Inferior parietal cortex (tissue), 1 donor: ENCODE measurements around the gene PPFIBP2.

Source experiments
- DNase-seq: peaks from one replicate; pipeline ENCODE4 v3.0.0-alpha.2; 2016; ENCODE audit errors: extremely low spot score

Gene PPFIBP2

GRCh38 chr11:7551571-7551970, 37.8 kb downstream of the PPFIBP2 start:
- no peak for DNase-seq

- no peak for DNase-seq
These were observed 38.9 kb downstream of the PPFIBP2 start for GRCh38 chr11:7552666-7553065.

- peak; percentile 68 for DNase-seq
These were observed 41.4 kb downstream of the PPFIBP2 start for GRCh38 chr11:7555052-7555699.

GRCh38 chr11:7558046-7558445, 44.2 kb downstream of the PPFIBP2 start:
- no peak for DNase-seq

GRCh38 chr11:7559398-7560283, 45.8 kb downstream of the PPFIBP2 start:
- no peak for DNase-seq

- DNase-seq: no peak
These were observed 47.8 kb downstream of the PPFIBP2 start for GRCh38 chr11:7561562-7561961.

GRCh38 chr11:7563281-7563680, 49.5 kb downstream of the PPFIBP2 start:
- DNase-seq: no peak

GRCh38 chr11:7564803-7565202, 51.0 kb downstream of the PPFIBP2 start:
- DNase-seq: no peak

- DNase-seq: no peak
These were observed 53.5 kb downstream of the PPFIBP2 start for GRCh38 chr11:7567311-7567710.

- DNase-seq: no peak
These were observed 55.2 kb downstream of the PPFIBP2 start for GRCh38 chr11:7569044-7569443.

- DNase-seq: no peak
These were observed 56.4 kb downstream of the PPFIBP2 start for GRCh38 chr11:7570241-7570640.

- no peak for DNase-seq
These were observed 57.2 kb downstream of the PPFIBP2 start for GRCh38 chr11:7570938-7571521.

GRCh38 chr11:7571640-7572000, 57.8 kb downstream of the PPFIBP2 start:
- peak; percentile 85 for DNase-seq

GRCh38 chr11:7572001-7572712, 58.4 kb downstream of the PPFIBP2 start:
- no peak for DNase-seq

GRCh38 chr11:7573193-7573557, 59.4 kb downstream of the PPFIBP2 start:
- DNase-seq: no peak

- no peak for DNase-seq
These were observed 59.9 kb downstream of the PPFIBP2 start for GRCh38 chr11:7573558-7574296.

GRCh38 chr11:7574491-7575130, 60.8 kb downstream of the PPFIBP2 start:
- DNase-seq: no peak

GRCh38 chr11:7575841-7576725, 62.3 kb downstream of the PPFIBP2 start:
- no peak for DNase-seq

GRCh38 chr11:7576726-7577290, 63.0 kb downstream of the PPFIBP2 start:
- no peak for DNase-seq
